Activated CD8-positive, alpha-beta memory T cell treated with anti-CD3 and anti-CD28 coated beads, Interleukin-2, amount 50 U/mL, for 24 hours (primary cell): ENCODE data around the gene IBA57.

Source experiments
- DNase-seq: peaks from one replicate; pipeline ENCODE4 v3.0.0-alpha.2; 2020; ENCODE audit errors: extremely low read depth

Gene IBA57

GRCh38 chr1:228156941-228157728 lies 8.5 kb upstream of the IBA57 start:
- DNase-seq: no peak

GRCh38 chr1:228157729-228158126 lies 7.9 kb upstream of the IBA57 start:
- no peak for DNase-seq

GRCh38 chr1:228158151-228159007 lies 7.2 kb upstream of the IBA57 start:
- no peak for DNase-seq

GRCh38 chr1:228159008-228159665 lies 6.5 kb upstream of the IBA57 start:
- no peak for DNase-seq

- no peak for DNase-seq
These were observed 5.3 kb upstream of the IBA57 start for GRCh38 chr1:228160201-228160761.

GRCh38 chr1:228161362-228161761 lies 4.2 kb upstream of the IBA57 start:
- DNase-seq: no peak

GRCh38 chr1:228161866-228162265 lies 3.7 kb upstream of the IBA57 start:
- no peak for DNase-seq

- DNase-seq: no peak
These were observed 3.2 kb upstream of the IBA57 start for GRCh38 chr1:228162286-228163006.

- DNase-seq: no peak
These were observed 2.4 kb upstream of the IBA57 start for GRCh38 chr1:228163007-228163753.

GRCh38 chr1:228163776-228164519 lies 1.7 kb upstream of the IBA57 start:
- DNase-seq: no peak

GRCh38 chr1:228164561-228165371 lies 838 bp upstream of the IBA57 start:
- DNase-seq: no peak

- no peak for DNase-seq
These were observed 749 bp downstream of the IBA57 start for GRCh38 chr1:228166170-228166936.

GRCh38 chr1:228168563-228169270 lies 3.1 kb downstream of the IBA57 start:
- DNase-seq: no peak

GRCh38 chr1:228169345-228169744 lies 3.7 kb downstream of the IBA57 start:
- DNase-seq: no peak

GRCh38 chr1:228170666-228171065 lies 5.1 kb downstream of the IBA57 start:
- no peak for DNase-seq

- no peak for DNase-seq
These were observed 5.8 kb downstream of the IBA57 start for GRCh38 chr1:228171221-228171891.
